Uterus (tissue), 4 donors: ENCODE measurements around the gene CXCL12. TPM values are rescaled to one million over a fixed set of nuclear protein-coding genes. Genes with fewer than 3 reads are reported as not detected.

Experiments used
- DNase-seq, 2 donors: peaks; one replicate each; pipeline ENCODE4 v3.0.0-alpha.2; 2019 to 2020
- H3K27ac ChIP-seq, 2 donors: fragments of 200-600 bp; sonication (generic); 1 replicate in 1 of 2; 2 replicates in 1 of 2; pipeline ENCODE4 v1.5.1; 2016 to 2018
- H3K27me3 ChIP-seq, 2 donors: fragments of 200-600 bp; sonication (generic); one replicate each; pipeline ENCODE4 v1.5.1; 2018 to 2019; ENCODE audit warnings: control low read depth in 1 of 2
- H3K36me3 ChIP-seq, 2 donors: fragments of 200-600 bp; sonication (generic); one replicate each; pipeline ENCODE4 v1.5.1; 2019; ENCODE audit warnings: control low read depth in 1 of 2
- H3K4me1 ChIP-seq, 2 donors: fragments of 200-600 bp; sonication (generic); one replicate each; pipeline ENCODE4 v1.5.1; 2018 to 2019; ENCODE audit warnings: control low read depth in 1 of 2
- H3K4me3 ChIP-seq, 2 donors: fragments of 200-600 bp; sonication (generic); 1 replicate in 1 of 2; 2 replicates in 1 of 2; pipeline ENCODE4 v1.5.1; 2018 to 2019; ENCODE audit warnings: mild to moderate bottlenecking in 1 of 2
- H3K9me3 ChIP-seq, 2 donors: fragments of 200-600 bp; sonication (generic); one replicate each; pipeline ENCODE4 v1.5.1; 2019; ENCODE audit warnings: control low read depth in 1 of 2
- POLR2A ChIP-seq, 2 donors: fragments of 450-650 bp; IDR thresholded peaks; one replicate each; pipeline ENCODE4 v1.6.1; 2016; ENCODE audit warnings: antibody characterized with exemption in 2 of 2, mild to moderate bottlenecking in 1 of 2, moderate library complexity in 1 of 2
- intact Hi-C: fragments of 100-400 bp; cut with DNase I; formaldehyde crosslinking; loops from one replicate; pipeline ENCODE4 v1.15.1; 2023; ENCODE audit warnings: low total_unique reads
- total RNA-seq, 4 donors: library from RNA; depleted of rRNA in 3 of 4; stranded (reverse); fragments of >200 nt in 3 of 4; gene quantifications; one replicate each; pipeline versions ENCODE4 v1.1.0 to v1.2.4, GENCODE V29; 2014 to 2023
- TF ChIP-seq, protein P1 (sequence below), 4 experiments: fragments of 200-600 bp in 2 of 4; fragments of 450-650 bp in 2 of 4; sonication (generic) in 2 of 4; IDR thresholded peaks; one replicate each; pipeline ENCODE4 v1.5.1; 2016 to 2019; ENCODE audit warnings: antibody characterized with exemption in 4 of 4, mild to moderate bottlenecking in 2 of 4, moderate library complexity in 1 of 4
- donor health status: DM: yes; HTN: yes; CAD: no.

CXCL12 gene
- total RNA-seq, 4 donors from 2014 or later, result 44.8 to 146 (median 97.5) TPM

DNA sequence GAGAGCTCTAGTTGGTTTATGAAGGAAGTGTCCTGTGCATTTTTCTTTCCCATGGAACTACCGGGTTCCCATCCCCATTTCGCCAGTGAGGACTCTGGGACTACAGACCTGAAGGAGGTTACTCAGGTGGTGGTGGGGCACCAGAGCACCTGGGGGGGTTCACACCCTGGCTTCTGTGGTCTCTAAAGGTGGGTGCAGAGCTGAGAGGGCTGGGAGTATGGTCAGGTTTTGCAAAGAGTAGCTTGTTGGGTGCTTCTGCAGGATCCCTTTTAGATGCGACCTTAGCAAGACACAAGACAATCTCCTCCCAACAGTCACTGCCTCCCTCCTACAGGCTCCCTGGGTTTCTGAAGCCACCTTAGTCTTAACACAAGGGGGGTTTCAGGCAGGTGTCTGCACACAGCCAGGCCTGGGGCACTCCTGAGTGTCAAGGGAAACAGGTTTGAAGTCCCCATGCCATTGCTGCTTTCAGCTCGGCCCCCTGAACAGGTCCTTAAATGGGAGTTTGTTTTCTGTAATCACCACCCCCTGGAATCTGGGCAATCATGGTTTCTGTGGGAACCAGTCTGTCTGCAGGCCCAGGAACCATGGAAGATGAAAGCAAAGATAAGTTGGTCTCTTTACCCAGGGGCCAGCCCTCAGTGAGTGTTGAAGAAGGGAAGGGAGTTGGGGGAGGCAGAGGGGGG, 9.9 kb upstream of the CXCL12 start:
- DNase-seq, result peak; percentile 5 to 9
- no peak overlapping the region for H3K27ac ChIP-seq
- H3K9me3 ChIP-seq, result no peaks in the 10 kb centered on the region
- no peak overlapping the region for H3K4me3 ChIP-seq
- TF ChIP-seq, protein P1, sequence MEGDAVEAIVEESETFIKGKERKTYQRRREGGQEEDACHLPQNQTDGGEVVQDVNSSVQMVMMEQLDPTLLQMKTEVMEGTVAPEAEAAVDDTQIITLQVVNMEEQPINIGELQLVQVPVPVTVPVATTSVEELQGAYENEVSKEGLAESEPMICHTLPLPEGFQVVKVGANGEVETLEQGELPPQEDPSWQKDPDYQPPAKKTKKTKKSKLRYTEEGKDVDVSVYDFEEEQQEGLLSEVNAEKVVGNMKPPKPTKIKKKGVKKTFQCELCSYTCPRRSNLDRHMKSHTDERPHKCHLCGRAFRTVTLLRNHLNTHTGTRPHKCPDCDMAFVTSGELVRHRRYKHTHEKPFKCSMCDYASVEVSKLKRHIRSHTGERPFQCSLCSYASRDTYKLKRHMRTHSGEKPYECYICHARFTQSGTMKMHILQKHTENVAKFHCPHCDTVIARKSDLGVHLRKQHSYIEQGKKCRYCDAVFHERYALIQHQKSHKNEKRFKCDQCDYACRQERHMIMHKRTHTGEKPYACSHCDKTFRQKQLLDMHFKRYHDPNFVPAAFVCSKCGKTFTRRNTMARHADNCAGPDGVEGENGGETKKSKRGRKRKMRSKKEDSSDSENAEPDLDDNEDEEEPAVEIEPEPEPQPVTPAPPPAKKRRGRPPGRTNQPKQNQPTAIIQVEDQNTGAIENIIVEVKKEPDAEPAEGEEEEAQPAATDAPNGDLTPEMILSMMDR (IDR thresholded peaks at IDR 0.05), result no peak
- TF ChIP-seq POLR2A (IDR thresholded peaks at IDR 0.05), result no peak
- H3K4me1 ChIP-seq, result no peaks in the 10 kb centered on the region
- no peaks in the 10 kb centered on the region for H3K27me3 ChIP-seq
- intact Hi-C loops, result no loop called here
- no peaks in the 10 kb centered on the region for H3K36me3 ChIP-seq

DNA sequence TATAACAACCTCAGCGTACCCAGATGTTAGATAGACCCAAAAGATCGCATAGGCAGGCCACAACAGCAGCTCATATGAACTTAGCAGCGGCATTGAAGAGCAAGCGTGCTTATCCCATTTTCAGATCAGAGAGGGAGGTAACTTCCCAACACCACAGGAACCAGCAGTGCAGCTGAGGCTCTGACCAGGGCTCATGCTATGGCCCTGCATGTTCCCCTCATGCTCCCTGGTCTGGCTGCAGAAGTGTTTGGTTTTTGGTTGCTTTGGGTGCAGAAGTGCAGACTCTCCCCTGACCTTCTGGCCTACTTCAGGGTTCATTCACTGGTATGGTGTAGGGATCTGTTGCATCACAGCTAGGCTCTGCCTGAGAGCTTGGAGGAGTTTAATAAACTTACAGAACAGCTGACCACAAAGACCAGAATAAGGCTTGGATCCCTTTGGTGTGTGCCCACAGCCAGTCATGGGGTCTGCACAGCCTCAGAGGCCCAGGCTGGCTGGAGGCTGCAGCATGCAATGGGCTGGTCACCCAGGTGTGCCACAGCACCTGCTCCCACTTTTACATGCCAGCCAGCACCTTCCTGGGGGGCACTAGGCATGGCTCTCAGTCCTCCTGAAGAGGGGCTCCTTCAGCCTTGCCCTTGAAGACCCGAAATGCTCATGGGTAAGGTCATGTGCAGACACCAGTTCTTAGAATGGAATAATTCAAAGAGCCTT, 9.1 kb upstream of the CXCL12 start:
- TF ChIP-seq, protein P1 (IDR thresholded peaks at IDR 0.05), result no peak
- TF ChIP-seq POLR2A (IDR thresholded peaks at IDR 0.05), result no peak
- no peaks in the 10 kb centered on the region for H3K9me3 ChIP-seq
- H3K4me1 ChIP-seq, result no peaks in the 10 kb centered on the region
- intact Hi-C loops, result no loop called here
- no peak overlapping the region for H3K4me3 ChIP-seq
- H3K27ac ChIP-seq, result peak overlapping the region; percentile 8 to 12
- no peaks in the 10 kb centered on the region for H3K27me3 ChIP-seq
- peak; percentile 11 for DNase-seq
- H3K36me3 ChIP-seq, result no peaks in the 10 kb centered on the region

DNA sequence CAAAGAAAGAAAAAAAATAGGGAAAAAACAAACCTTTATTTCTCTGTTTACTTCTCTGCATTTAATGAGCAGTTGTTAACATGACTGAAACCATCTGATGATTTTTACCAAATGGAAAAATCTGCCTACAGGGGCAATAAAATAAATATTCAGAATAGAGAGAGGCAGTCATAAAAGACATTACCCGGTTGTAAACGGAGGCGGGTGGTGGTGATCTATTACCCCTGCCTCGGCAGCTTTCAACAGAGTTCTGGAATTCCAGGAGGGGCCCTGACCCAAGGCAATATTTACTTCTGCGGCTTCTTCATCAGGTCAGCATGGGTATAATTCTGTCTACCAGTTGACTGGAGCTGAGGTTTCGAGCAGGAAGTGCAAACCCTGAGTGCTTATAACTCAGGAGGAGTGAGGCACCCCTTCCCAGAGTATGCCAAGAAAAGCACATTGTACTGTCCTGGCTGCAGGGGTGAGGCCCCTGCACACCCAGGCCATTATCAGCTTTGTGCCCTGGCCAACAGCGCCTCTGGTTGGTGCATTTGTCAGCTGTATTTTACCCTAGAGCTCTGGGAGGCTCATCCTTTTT, 8.2 kb upstream of the CXCL12 start:
- no peaks in the 10 kb centered on the region for H3K27me3 ChIP-seq
- H3K27ac ChIP-seq, result peak overlapping the region; percentile 45 to 58
- no peaks in the 10 kb centered on the region for H3K36me3 ChIP-seq
- H3K4me3 ChIP-seq, result no peak overlapping the region
- H3K9me3 ChIP-seq, result no peaks in the 10 kb centered on the region
- no peaks in the 10 kb centered on the region for H3K4me1 ChIP-seq
- peak; percentile 43 to 84 for DNase-seq
- intact Hi-C loops, result no loop called here
- TF ChIP-seq, protein P1 (IDR thresholded peaks at IDR 0.05), result no peak
- no peak for TF ChIP-seq POLR2A (IDR thresholded peaks at IDR 0.05)

DNA sequence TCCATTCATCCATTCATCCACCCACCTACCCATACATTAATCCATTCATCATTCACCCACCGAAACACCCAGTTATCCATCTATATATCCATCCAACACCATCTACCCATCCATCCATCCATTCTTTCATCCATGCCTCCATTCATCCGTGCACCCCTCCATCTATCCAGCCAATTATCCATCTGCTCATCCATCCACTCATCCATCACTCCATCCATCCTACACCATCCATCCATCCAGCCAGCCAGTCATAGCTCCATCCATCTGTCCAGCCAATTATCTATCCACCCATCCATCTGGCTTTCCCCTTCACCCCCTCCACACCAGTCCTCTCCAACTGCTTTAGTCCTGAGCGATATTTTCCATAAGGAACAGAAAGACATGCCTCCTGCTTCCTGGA, 7.5 kb upstream of the CXCL12 start:
- Histone ChIP-seq H3K27ac (peak overlapping the region; percentile 45 to 58), H3K4me1 (no peaks in the 10 kb centered on the region), H3K4me3 (no peak overlapping the region), H3K9me3 (no peaks in the 10 kb centered on the region), H3K36me3 (no peaks in the 10 kb centered on the region), H3K27me3 (no peaks in the 10 kb centered on the region)
- DNase-seq, result no peak
- TF ChIP-seq, protein P1 (IDR thresholded peaks at IDR 0.05), result no peak
- no peak for TF ChIP-seq POLR2A (IDR thresholded peaks at IDR 0.05)
- intact Hi-C loops, result no loop called here

DNA sequence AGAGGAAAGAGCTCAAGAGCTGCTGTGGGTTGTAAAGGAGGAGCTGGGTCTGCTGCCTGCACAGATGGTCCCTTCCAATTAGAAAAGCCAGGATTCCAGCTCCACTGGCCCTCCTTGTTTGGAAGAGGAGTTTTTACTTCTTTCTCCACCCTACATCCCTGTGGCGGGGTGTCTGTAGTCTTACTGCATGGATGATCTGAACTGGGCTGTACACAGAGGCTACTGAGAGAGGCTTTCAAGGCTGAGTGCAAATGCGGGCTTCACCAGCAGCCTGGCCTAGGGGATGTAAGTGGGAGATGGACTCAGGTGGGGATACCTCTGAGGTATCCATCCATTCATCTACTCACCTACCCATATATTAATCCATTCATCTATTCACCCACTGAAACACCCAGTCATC, 7.1 kb upstream of the CXCL12 start:
- H3K4me3 ChIP-seq, result no peak overlapping the region
- TF ChIP-seq, protein P1 (IDR thresholded peaks at IDR 0.05), result no peak
- TF ChIP-seq POLR2A (IDR thresholded peaks at IDR 0.05), result no peak
- peak in 1 of 2 donors; percentile 5 for DNase-seq
- H3K4me1 ChIP-seq, result peaks cover 0 to under 1% of the 10 kb centered on the region in 2 donors
- no peaks in the 10 kb centered on the region for H3K36me3 ChIP-seq
- no peaks in the 10 kb centered on the region for H3K9me3 ChIP-seq
- H3K27ac ChIP-seq, result peak overlapping the region in 1 of 2 donors; percentile 58
- H3K27me3 ChIP-seq, result no peaks in the 10 kb centered on the region
- intact Hi-C loops, result no loop called here
